HCEC 1CT (cell line): ENCODE results near the gene KATNB1.

Source experiments
- DNase-seq: peaks from one replicate; pipeline ENCODE4 v3.0.0-alpha.2; 2017

The KATNB1 gene

GRCh38 chr16:57735755-57736418 is at the start of gene KATNB1:
KATNB1 (plus strand) TSS chr16:57735770; CDS start chr16:57737244, 1,474 bp downstream.
- DNase-seq, result peak; percentile 15

GRCh38 chr16:57686577-57686976 is 49.0 kb upstream of the KATNB1 start:
- DNase-seq, result no peak

GRCh38 chr16:57687363-57687929 is 48.1 kb upstream of the KATNB1 start:
- DNase-seq, result no peak

GRCh38 chr16:57688487-57688986 is 47.0 kb upstream of the KATNB1 start:
- DNase-seq, result no peak

- no peak for DNase-seq
These were observed 46.4 kb upstream of the KATNB1 start for GRCh38 chr16:57688987-57689761.

- DNase-seq, result no peak
These were observed 45.6 kb upstream of the KATNB1 start for GRCh38 chr16:57689762-57690558.

- no peak for DNase-seq
These were observed 44.6 kb upstream of the KATNB1 start for GRCh38 chr16:57690782-57691471.

GRCh38 chr16:57692636-57693035 is 42.9 kb upstream of the KATNB1 start:
- no peak for DNase-seq

- DNase-seq, result no peak
These were observed 42.0 kb upstream of the KATNB1 start for GRCh38 chr16:57693550-57693949.

GRCh38 chr16:57694231-57694724 is 41.3 kb upstream of the KATNB1 start:
- no peak for DNase-seq

- peak; percentile 8 for DNase-seq
These were observed 40.6 kb upstream of the KATNB1 start, which contains the start of gene DRC7 for GRCh38 chr16:57694725-57695679. DRC7 (plus strand) TSS chr16:57694806; CDS start chr16:57697950, 3,144 bp downstream.

GRCh38 chr16:57695680-57696069 is 39.9 kb upstream of the KATNB1 start:
- DNase-seq, result no peak

GRCh38 chr16:57696240-57696639 is 39.3 kb upstream of the KATNB1 start:
- DNase-seq, result no peak

GRCh38 chr16:57697896-57698537 is 37.6 kb upstream of the KATNB1 start:
- DNase-seq, result no peak

GRCh38 chr16:57698812-57699405 is 36.7 kb upstream of the KATNB1 start:
- no peak for DNase-seq

- DNase-seq, result no peak
These were observed 36.1 kb upstream of the KATNB1 start for GRCh38 chr16:57699481-57699880.

GRCh38 chr16:57699899-57700298 is 35.7 kb upstream of the KATNB1 start:
- DNase-seq, result no peak

GRCh38 chr16:57700781-57701551 is 34.6 kb upstream of the KATNB1 start:
- no peak for DNase-seq

- DNase-seq, result no peak
These were observed 33.7 kb upstream of the KATNB1 start for GRCh38 chr16:57701759-57702371.
